GM21423 (cell line): ENCODE results near the gene PLXDC2.

ENCODE experiments used
- ATAC-seq: cut with Tn5 transposase; IDR thresholded peaks from one replicate; pipeline ENCODE4 v1.9.1; 2021; ENCODE audit warnings: mild to moderate bottlenecking, moderate library complexity; ENCODE audit not compliant: unreplicated experiment

The PLXDC2 gene

GRCh38 chr10:19853831-19854230 is 37.6 kb downstream of the PLXDC2 start:
- ATAC-seq, result no peak

GRCh38 chr10:19857876-19858275 is 41.6 kb downstream of the PLXDC2 start:
- ATAC-seq, result no peak

- ATAC-seq, result no peak
Measured at GRCh38 chr10:19860107-19860506, 43.9 kb downstream of the PLXDC2 start.

- ATAC-seq, result no peak
Measured at GRCh38 chr10:19862811-19863515, 46.7 kb downstream of the PLXDC2 start.

GRCh38 chr10:19865676-19866075 is 49.4 kb downstream of the PLXDC2 start:
- no peak for ATAC-seq

- no peak for ATAC-seq
Measured at GRCh38 chr10:19869370-19869769, 53.1 kb downstream of the PLXDC2 start.

- no peak for ATAC-seq
Measured at GRCh38 chr10:19872504-19873271, 56.5 kb downstream of the PLXDC2 start.

DNA sequence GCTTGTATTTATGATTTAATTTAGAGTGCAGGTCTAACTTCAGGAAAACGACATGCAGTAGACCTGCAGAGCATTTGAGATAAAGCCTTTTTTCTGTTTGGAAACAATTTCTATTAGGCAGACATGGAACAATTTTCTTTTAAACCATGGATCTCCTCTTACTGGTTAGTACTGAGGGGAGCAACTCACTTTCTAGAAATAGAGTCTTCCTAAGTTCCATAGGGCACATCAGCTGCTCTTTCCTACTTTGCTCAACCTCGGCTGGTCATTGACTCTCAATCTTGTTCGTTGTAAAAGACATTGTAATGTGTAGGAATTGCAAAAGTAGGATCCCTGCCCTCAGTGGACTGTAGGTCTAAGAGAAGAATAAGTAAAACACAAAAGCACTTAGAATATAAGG is 58.0 kb downstream of the PLXDC2 start:
- ATAC-seq, result no peak

DNA sequence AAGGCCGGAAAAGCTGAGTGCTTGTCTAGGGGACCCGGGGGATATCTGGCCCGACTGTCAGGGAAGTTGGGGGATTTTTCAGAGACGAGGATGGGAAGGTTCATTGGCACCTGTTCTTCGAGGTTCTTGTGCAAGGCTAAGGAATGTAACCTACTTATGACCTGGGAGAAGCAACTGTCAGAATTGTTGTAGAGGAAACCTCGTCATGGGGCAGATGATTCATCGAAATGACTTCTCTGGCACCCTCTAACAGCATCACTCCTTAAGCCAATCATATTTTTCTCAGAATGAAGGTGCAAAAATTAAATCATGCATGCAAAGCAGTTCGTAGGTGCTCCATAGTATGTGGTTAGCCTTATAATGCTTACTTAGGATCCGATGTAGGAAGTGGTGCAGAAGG is 58.6 kb downstream of the PLXDC2 start:
- no peak for ATAC-seq

DNA sequence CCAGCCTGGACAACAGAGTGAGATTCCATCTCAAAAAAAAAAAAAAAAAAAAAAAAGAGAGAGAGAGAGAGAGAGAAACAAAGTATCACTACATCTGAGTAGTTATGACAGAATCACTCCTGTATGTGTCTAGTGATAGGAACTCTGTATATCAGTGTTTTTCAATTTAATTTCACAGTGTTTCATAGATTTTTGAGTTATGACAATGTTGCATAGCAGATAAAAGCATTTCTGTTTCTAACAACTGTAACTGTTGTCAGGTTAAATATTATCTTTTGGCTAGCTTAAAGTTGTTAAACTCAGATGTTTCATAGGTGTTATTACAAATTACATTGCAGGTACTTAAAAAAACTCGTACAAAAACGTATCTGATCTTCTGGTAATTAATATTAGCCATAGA is 60.3 kb downstream of the PLXDC2 start:
- ATAC-seq, result no peak

DNA sequence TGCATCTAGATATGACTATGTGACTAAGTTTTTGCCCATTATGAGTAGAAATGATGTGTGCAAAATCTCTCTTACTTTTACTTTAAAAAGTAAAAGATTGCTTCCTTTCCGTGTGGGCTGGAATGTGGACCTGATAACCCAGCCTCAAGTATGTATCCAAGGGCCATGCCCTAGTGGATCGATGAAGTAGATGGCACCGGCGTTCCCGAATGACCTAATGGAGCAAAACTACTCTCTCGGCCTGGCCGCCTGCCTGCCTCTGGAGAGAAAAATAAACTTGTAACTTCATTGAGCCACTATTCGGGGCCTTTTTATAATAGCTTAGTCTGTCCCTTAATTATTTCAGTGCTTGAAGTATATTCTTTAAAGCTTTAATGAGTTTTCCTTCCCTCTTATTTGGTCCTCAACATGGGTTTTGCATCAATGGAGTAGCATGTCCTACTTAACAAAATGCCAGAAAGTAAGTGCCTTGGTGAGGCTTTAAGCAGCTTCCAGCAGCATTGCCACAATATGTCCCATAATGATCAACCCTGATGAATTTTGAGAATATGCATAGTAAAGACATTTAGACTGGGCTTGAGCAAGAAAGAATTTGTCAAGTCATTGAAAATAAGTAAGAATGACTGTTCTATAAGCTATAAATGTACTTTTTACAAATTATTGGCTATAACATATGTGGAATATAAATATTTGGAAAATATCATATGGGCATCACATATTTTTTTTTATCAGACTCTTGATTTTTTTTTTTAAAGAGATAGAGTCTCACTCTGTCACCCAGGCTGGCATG is 61.4 kb downstream of the PLXDC2 start:
- ATAC-seq, result no peak

DNA sequence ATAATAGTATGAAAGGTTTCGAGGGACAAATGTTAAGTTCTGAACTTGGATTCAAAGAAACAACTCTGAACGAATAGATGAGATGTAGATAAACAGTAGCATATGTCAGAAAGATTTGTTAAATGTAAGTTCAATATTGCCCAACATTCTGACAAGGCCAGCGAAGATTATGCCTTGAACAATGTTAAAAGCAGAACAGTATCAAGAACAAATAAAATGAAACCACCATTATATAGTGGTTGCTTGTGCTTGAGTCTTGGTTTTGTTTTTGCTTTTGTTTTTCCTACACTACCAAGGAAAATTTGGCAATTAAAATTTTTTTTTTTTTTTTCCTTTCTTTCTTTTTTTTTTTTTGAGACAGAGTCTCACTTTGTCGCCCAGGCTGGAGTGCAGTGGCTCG is 66.4 kb downstream of the PLXDC2 start:
- ATAC-seq, result no peak

DNA sequence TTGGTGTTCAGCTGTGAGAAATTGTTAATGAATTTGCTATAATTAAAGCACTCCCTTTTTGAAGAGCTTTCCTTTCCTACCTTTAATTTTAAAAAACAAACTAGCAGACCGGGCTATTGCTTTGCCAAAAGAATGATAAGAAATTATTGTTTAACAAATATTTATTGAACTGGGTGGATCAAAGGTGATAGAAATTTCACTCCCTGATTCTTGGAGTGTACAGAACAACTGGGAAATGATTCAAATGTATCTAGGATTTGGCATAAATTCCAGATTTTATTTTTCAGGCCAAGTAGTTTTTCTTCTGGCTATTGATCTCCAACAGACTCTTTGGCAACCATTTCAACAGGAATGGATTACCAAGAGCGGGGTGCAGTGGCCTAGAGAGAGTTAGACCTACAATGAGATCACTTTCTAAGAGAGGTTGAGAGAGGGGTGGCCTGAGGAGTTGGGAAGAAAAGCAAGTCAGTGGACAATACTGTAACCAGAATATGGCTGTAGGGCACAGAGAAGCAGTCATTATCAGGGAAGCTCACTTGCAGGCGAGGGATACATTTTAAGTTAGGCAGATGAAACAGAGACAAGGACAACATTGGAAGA is 71.9 kb downstream of the PLXDC2 start:
- no peak for ATAC-seq

DNA sequence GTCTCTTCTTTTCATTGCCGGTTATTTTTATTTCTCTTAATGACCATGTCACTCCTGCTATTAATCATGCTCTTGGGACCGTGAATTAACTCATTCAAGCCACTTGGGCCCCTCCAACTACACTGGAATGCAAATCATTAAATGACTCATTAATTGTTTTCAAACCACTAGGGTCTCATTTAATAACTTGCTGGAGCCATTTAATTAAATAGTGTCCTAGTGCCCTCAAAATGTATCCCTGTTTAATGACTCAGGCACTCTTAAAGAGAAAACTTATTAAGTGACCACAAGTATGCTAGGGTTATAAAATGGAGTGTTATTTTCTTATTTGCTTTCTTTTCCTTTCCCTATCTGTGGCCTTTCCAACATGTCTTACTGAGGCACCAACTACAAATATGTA is 73.0 kb downstream of the PLXDC2 start:
- no peak for ATAC-seq

GRCh38 chr10:19891429-19891828 is 75.2 kb downstream of the PLXDC2 start:
- ATAC-seq, result no peak

DNA sequence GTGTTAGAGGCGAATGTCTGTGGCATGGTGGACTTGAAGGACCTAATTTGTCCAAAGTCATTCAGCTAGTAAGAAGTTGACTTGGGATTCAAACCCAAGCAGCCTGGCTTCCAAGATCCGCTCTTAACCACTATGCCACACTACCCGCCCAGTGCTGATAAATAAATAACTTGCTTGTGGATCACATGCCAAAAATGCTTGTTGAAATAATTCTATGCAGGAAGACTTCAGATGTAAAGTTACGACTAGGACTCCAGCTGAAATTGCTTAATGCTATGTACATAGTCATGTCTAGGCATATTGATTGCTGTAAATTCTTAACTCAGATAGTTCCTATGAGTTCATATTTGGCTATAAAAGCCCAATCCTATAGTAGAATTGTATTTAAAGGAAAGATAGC is 76.0 kb downstream of the PLXDC2 start:
- no peak for ATAC-seq

DNA sequence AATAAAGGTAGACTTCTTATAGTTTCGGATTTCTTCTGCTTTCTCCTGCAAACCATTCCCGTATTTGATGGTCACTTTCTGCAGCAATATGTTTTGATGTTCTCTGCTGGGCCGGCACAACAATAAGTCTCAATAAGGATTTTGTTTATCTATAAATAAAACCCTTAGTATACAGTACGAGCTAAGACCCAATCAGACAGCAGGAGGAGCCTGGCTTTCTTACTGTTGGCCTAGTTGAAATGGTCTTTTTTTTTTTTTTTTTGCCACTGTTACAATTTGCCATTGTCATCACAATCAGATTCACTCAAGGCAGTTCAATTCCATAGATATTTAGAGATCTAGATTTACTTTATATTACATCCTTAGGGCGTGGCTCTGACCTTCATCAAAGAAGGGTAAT is 76.4 kb downstream of the PLXDC2 start:
- no peak for ATAC-seq

- ATAC-seq, result no peak
Measured at GRCh38 chr10:19895500-19895899, 79.3 kb downstream of the PLXDC2 start.

DNA sequence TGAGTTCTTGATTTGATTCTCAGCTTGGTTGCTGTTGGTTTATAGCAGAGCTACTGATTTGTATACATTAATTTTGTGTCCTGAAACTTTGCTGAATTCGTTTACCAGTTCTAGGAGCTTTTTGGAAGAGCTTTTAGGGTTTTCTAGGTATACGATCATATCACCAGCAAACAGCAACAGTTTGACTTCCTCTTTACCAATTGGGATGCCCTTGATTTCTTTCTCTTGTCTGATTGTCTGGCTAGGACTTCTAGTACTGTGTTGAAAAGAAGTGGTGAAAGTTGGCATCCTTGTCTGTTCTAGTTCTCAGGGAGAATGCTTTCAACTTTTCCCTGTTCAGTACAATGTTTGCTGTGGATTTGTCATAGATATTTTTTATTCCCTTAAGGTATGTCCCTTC is 86.2 kb downstream of the PLXDC2 start:
- ATAC-seq, result no peak

- ATAC-seq, result peak; percentile 97
Measured at GRCh38 chr10:19904202-19904661, 88.0 kb downstream of the PLXDC2 start.

DNA sequence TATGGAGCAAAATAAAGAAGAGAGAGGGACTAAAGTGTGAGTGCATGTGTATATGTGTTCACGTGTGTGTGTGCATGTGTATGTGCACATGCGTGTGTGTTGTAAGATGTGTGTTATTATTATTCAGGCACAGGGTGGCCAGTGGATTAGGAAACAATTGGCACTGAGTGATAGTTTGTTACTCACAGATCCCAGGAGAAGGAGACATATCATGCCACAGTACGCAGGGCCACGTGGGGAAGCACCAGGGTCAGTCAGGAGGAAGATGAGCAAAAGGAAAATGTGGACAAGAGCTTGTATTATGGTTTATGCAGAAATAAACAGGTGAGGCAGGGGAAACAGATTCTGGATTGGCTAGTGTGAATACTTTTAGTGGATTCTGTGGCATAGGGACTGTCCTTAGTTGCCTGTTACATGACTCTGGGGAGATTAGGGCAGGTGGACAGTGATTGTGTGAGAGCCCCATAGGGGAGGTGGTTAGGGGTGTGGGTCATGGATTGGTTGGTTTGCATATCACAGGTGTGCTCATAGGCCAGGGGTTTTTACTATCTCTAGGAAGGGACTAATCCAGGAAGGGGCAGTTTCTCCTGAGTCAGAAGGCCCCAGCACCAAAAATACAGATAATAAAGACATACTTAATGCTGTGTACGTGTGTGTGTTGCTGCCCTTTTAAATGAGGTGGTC is 90.0 kb downstream of the PLXDC2 start:
- no peak for ATAC-seq
